Measurements from ENCODE around the gene SLC45A2.
"Not testable (repeated sequence)": the region's sequence is repeated elsewhere in the genome, so short reads cannot be mapped to it uniquely, and the experiment has no call there.

SLC45A2 gene, protein sequence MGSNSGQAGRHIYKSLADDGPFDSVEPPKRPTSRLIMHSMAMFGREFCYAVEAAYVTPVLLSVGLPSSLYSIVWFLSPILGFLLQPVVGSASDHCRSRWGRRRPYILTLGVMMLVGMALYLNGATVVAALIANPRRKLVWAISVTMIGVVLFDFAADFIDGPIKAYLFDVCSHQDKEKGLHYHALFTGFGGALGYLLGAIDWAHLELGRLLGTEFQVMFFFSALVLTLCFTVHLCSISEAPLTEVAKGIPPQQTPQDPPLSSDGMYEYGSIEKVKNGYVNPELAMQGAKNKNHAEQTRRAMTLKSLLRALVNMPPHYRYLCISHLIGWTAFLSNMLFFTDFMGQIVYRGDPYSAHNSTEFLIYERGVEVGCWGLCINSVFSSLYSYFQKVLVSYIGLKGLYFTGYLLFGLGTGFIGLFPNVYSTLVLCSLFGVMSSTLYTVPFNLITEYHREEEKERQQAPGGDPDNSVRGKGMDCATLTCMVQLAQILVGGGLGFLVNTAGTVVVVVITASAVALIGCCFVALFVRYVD

DNA sequence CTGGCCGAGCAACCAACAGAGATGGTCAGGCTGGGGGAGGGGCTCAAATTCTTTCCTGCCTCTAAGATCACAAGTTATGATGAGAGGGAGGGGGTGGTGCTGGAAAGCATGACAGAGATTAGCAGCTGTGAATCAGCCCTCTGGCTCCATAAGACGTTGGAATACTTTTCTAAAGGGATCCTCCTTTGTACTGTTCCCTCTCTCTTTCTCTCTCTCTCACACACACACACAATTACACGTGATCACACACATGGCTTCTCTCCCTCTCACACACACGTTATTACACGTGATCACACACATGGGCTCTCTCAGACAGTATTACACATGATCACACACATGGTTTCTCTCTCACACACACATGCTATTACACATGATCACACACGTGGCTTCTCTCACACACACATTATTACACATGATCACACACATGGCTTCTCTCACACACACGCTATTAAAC lies at the start of gene SLC45A2:
SLC45A2 (minus strand) TSS at position 23 of the 454 bp plus-strand sequence. CDS start 110 bp downstream, outside the sequence.
- TF ChIP-seq, protein P1, sequence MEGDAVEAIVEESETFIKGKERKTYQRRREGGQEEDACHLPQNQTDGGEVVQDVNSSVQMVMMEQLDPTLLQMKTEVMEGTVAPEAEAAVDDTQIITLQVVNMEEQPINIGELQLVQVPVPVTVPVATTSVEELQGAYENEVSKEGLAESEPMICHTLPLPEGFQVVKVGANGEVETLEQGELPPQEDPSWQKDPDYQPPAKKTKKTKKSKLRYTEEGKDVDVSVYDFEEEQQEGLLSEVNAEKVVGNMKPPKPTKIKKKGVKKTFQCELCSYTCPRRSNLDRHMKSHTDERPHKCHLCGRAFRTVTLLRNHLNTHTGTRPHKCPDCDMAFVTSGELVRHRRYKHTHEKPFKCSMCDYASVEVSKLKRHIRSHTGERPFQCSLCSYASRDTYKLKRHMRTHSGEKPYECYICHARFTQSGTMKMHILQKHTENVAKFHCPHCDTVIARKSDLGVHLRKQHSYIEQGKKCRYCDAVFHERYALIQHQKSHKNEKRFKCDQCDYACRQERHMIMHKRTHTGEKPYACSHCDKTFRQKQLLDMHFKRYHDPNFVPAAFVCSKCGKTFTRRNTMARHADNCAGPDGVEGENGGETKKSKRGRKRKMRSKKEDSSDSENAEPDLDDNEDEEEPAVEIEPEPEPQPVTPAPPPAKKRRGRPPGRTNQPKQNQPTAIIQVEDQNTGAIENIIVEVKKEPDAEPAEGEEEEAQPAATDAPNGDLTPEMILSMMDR (conservative IDR thresholded peaks at IDR 0.05; ENCODE audit: control insufficient read depth, insufficient read depth, low read depth, low read length), result no peak
- H3K4me3 ChIP-seq (ENCODE audit: control insufficient read depth, low read depth, low read length), result no peak within 1 kb of the TSS
- peak; percentile 42 for DNase-seq (ENCODE audit: low read depth)

DNA sequence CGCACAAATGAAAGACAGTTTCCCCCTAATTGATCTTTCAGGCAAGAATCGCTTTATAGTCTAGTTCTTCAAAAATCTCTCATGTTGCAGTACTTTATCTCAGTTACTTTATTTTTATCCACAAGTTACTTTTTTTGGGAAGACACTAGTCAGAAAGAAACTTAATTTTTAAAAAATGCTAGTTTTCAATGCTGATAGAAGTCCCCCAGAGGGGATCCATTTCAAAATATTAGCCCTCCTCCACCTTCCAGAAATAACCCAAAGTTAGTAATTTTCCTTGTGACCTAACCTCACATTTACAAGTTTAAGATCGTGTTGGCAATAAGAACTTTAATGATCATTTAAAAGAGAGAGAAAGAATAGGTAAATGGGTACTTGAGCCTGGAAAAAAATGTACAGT lies 47.5 kb upstream of the SLC45A2 start:
- TF ChIP-seq, protein P1 (conservative IDR thresholded peaks at IDR 0.05; ENCODE audit: control insufficient read depth, insufficient read depth, low read depth, low read length), result no peak
- no peak overlapping the region for H3K4me3 ChIP-seq (ENCODE audit: control insufficient read depth, low read depth, low read length)
- DNase-seq (ENCODE audit: low read depth), result no peak

DNA sequence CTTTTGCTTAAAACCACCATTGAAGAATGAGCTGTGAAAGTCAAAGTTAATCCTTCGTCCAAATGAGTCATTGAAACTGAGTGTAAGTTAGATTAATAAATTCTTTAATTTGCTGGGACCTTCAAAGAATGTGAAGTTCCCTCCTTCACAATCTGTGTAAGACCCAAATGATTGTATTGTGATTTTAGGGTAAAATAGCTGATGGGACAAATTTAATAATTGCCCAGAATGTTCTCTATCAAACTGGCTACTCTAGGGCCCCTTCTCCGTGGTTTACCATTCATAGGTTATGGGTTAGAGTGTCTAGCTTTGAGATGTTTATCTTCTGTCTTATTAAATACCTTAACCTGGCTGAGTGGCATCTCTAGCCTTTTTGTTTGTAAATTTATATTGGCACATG lies 46.6 kb upstream of the SLC45A2 start:
- TF ChIP-seq, protein P1 (conservative IDR thresholded peaks at IDR 0.05; ENCODE audit: control insufficient read depth, insufficient read depth, low read depth, low read length), result no peak
- DNase-seq (ENCODE audit: low read depth), result no peak
- no peak overlapping the region for H3K4me3 ChIP-seq (ENCODE audit: control insufficient read depth, low read depth, low read length)

DNA sequence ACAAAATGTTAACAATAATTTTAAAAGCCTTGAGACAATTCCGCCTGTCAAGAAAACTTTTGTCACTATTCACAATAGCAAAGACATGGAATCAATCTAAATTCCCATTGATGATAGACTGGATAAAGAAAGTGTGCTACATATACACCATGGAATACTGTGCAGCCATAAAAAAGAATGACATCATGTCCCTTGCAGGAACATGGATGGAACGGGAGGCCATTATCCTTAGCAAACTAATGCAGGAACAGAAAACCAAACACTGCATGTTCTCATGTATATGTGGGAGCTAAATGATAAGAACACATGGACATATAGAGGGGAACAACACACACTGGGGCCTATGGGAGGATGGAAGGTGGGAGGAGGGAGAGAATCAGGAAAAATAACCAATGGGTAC lies 46.1 kb upstream of the SLC45A2 start:
- DNase-seq (ENCODE audit: low read depth); H3K4me3 ChIP-seq (ENCODE audit: control insufficient read depth, low read depth, low read length): not testable (repeated sequence)

DNA sequence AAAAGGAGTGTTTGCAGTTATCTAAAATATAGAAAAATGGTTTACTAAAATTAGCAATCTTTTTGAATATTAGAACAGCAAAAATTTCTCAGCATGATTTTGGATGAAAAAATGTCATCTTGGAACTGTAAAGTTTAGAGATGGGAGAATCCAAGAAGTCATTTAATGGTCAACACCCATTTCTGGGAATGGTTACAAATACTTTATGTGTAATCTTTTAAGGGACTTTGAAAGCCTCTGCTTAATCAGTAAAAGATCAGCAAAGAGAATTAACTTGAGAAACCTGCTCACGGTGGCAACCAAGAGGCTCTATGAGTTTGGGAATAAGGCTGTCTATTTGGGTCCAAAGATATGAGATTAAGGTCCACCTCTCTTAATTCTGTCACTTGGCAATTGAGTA lies 45.6 kb upstream of the SLC45A2 start:
- no peak overlapping the region for H3K4me3 ChIP-seq (ENCODE audit: control insufficient read depth, low read depth, low read length)
- TF ChIP-seq, protein P1 (conservative IDR thresholded peaks at IDR 0.05; ENCODE audit: control insufficient read depth, insufficient read depth, low read depth, low read length), result no peak
- no peak for DNase-seq (ENCODE audit: low read depth)

DNA sequence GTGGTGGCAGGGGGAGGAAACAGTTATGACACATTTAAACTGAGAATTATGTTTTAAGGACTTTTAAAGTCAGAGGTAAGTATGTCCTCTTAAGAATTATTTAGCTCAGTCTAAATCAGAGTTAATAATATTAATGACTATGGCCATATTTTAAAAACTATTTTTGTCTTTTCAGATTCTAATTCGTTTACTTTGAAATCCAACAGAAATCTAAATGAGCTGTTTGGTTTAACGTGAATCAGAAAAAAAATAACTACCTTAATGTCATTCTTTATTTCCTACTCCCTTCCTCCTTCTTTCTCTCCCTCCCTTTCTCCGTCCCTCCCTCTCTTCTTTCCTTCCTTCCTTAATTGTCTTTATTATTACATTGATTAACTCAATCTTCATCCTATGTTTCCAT lies 43.9 kb upstream of the SLC45A2 start:
- TF ChIP-seq, protein P1 (conservative IDR thresholded peaks at IDR 0.05; ENCODE audit: control insufficient read depth, insufficient read depth, low read depth, low read length), result no peak
- no peak for DNase-seq (ENCODE audit: low read depth)
- no peak overlapping the region for H3K4me3 ChIP-seq (ENCODE audit: control insufficient read depth, low read depth, low read length)

DNA sequence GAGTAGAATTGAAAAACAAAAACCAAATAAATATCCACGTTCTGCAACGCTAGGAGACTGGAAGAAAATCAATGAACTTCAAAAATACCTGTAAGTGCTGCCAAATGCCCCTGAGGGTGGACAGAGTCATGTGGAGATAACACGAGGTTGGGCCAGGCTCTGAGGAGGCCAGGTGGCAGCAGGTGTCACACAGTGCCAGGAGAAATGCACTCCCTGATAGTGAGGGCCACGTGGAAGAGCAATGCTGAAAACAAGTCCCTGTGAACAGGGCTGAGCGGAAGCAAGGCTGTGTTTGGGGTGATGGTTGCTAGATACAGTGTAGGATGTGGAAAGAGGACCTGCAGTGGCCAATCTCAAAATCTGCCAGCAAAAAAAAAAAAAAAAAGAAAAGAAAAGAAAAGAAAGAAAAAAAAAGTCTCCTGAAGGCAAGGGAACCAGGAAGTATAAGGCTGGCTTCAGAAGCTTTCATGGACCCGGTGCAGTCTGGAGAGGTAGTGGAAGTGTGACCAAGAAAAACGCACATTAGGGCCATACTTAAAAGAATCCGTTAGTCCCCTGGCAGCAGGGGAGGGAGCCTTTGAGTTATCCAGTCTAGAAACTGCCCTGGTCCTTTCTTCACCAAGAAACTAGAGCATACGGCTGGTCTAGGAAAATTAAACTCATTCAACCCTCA lies 41.7 kb upstream of the SLC45A2 start:
- no peak for DNase-seq (ENCODE audit: low read depth)
- TF ChIP-seq, protein P1 (conservative IDR thresholded peaks at IDR 0.05; ENCODE audit: control insufficient read depth, insufficient read depth, low read depth, low read length), result no peak
- H3K4me3 ChIP-seq (ENCODE audit: control insufficient read depth, low read depth, low read length), result no peak overlapping the region
